DMS 273 treated with DMSO at 0.1 percent for 48 hours (cell line): ENCODE data around the gene BBX.
A peak's percentile ranks its signal among the peaks of the same experiment; 100 is the strongest.

ENCODE experiments used
- DNase-seq: peaks from one replicate; lab custom pipeline; 2025; lab: John Stamatoyannopoulos, UW

BBX gene

GRCh38 chr3:107745354-107745753, 222.6 kb downstream of the BBX start:
- DNase-seq = peak; percentile 25

DNA sequence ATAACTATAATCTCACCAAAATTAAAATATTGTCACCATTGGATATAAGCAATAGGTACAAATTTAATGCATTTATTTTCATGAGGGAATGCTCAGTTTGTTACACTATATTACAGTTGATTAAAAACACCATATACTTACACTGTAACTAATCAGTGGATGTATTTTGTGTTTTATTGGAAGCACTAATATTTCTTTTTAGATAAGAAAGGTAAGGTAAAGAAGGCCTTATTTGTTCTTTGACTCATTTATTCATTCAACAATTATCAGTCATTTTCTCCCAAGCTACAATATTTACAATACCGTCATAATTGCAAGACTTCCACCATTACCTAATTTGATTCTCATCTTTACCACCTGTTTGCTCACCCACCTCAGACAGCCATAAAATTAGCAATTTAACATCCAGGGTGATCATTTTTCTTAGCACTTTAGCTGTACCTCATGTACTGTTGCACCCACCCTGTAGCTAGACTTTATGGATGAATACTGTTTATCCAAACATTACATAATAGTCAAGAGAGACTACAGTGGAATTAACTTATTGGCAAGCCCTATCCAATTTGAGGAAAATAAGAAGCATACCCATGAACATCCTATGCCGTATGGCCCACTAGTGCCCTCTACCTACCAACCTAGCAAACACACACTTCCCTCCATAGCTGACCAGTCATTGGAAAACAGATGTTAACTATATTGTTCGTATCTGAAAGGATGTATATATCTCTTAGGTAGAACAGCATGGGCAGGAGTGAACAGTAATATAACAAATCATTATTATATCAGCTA, 229.6 kb downstream of the BBX start:
- peak; percentile 30 for DNase-seq

- peak; percentile 12 for DNase-seq
These were observed 230.7 kb downstream of the BBX start for GRCh38 chr3:107753494-107753893.

DNA sequence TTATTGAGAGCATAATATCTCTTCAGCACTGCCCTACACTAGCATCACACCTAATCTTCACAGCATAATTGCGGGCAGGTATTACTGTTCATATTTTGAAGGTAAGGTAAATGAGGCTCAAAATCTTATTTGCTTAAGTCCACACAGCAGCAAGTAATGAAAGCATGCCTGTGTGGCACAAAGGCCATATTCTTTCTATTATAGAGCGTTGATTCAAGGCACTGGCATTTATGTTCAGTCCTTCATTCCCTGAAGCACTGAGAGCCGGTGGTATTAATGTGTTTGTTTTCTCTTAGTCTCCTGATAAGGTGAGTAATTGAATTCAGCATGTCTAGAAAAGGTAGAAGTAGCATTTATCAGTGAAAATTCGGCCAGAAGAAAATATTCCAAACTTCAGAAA, 231.2 kb downstream of the BBX start:
- DNase-seq = no peak

DNA sequence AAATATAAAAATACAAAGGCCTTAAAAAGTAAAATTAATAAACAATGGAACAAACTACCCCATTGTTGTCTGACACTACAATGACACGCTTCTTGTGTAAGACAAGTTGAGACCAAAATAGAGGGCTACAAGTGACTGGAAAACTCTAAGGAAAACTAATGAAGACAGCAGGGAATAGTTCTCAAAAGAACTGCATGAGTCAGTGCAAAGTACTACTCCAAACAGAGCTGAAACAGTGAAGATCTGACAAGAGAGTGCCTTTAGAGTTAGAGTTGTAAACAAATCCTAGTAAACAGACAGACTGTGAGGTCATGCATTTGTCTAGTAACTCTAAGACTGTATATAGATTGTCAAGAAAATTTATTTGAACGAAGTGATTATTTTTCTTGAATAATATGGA, 233.9 kb downstream of the BBX start:
- no peak for DNase-seq

- no peak for DNase-seq
These were observed 234.4 kb downstream of the BBX start for GRCh38 chr3:107757140-107757539.

GRCh38 chr3:107760144-107760543, 237.4 kb downstream of the BBX start:
- no peak for DNase-seq

- no peak for DNase-seq
These were observed 238.6 kb downstream of the BBX start for GRCh38 chr3:107761391-107761790.

DNA sequence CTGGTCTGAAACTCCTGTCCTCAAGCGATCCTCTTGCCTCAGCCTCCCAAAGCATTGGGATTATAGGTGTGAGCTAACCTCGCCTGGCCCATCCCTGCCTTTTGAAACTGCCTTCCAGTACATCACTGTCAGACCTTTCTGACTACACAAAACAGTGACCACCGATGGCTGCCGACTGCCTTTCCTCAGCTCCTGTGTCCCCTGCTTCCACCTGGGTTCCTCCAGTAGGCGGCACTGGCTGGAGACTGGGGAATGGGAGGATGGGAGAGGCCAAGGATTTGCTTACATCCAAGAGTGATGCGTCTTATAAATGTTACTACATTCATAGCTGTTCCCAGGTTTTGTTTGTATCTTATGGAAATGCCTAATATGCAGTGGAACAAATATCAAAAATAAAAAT, 242.8 kb downstream of the BBX start:
- no peak for DNase-seq

- DNase-seq = no peak
These were observed 245.3 kb downstream of the BBX start for GRCh38 chr3:107767897-107768605.

DNA sequence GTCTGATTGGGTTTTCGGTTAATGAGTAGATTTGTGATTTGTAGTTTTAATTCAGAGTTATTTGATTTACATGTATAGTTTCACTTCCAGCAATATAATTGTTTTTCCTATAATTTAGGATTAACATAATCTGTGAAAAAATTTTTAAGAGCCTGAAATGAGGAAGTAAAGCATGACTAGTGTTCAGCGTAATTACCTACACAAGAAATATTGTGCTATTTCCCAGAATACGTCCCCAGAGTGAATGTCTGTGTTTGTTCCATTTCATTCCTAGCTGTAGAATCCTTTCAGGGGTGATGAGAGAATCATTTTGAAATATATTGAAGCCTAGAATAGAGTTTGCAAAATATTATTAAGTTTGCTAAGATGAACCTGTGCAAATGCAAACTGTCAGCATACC, 247.1 kb downstream of the BBX start:
- no peak for DNase-seq

DNA sequence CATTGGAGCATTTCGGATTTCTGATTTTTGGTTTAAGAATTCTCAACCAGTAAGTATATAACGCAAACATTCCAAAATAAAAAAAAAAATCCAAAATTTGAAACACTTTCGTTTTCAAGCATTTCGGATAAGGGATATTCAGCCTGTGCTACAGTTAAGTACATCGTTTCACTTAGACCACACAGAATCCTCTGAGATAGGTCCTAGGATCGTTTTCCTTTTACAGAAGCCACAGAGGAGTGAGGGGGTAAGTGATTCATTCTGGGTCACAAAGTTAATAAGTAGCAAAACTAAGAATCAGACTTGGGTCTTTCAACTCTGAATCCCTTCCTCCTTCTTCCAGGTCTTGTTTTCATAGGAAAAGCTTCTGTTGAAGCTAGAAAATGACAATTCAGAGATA, 249.3 kb downstream of the BBX start:
- DNase-seq = no peak

- peak; percentile 6 for DNase-seq
These were observed 253.2 kb downstream of the BBX start for GRCh38 chr3:107775974-107776373.

GRCh38 chr3:107781253-107781652, 258.5 kb downstream of the BBX start:
- no peak for DNase-seq

GRCh38 chr3:107782054-107782453, 259.3 kb downstream of the BBX start:
- DNase-seq = no peak

- no peak for DNase-seq
These were observed 267.9 kb downstream of the BBX start for GRCh38 chr3:107790612-107791011.

- no peak for DNase-seq
These were observed 268.3 kb downstream of the BBX start for GRCh38 chr3:107791027-107791426.

GRCh38 chr3:107791450-107791849, 268.7 kb downstream of the BBX start:
- DNase-seq = no peak

DNA sequence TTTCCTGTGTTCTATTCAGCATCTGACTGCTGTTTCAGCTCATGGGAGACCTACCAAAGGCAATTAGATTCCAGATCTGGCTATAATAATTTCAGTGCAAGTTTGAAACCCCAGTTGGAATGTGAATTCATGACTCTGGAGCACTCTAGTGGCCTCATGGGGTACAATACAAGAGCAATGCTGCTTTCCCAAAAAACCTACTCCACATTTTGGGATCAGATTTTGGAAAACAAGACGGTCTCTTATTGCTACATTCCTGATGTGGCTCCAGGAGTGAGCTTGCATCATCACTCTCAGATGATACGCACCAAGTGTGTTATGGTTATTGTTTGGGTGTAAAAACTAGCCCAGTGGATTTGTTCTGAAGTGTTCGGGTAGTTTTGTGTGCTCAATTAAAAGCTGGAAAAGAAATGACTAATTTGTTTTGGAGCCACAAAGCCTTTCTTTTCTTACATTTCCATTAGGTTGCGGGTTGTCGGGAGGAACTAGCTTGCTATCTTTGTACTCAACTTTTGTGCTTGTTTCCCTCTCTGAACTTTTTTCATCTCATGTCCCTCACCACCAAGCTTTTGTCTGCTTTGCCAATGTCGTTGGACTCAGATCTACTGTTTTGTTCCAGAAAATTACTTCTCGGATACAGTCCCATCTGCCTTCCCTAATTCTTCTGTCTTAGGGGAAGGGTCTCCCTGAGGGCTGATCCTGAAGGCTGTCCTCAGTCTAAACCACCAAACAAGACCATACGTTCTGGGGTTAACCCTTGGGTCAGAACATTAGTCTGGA, 272.1 kb downstream of the BBX start:
- no peak for DNase-seq

- no peak for DNase-seq
These were observed 272.8 kb downstream of the BBX start for GRCh38 chr3:107795514-107796094.

DNA sequence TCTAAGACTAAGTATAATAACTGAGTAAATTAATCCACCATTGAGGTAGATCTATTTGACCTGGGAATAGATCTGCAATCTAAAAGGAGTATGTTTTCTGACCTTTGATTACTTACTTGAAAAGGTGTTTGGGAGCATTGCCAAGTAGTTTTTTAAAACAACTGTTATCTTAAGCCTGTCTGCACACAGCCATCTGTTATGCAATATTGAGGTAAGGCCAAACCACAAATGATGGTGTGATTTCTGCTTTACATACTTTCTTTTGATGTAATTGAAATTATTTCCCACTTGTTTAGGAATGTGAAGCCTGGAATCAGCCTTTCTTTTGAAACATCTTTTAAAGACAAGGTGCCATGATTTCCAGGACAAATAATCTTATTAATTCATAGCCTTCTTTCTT, 274.0 kb downstream of the BBX start:
- peak; percentile 83 for DNase-seq

- no peak for DNase-seq
These were observed 274.8 kb downstream of the BBX start for GRCh38 chr3:107797586-107797985.
